ENCODE data around the gene RPP14.

RPP14 gene

DNA sequence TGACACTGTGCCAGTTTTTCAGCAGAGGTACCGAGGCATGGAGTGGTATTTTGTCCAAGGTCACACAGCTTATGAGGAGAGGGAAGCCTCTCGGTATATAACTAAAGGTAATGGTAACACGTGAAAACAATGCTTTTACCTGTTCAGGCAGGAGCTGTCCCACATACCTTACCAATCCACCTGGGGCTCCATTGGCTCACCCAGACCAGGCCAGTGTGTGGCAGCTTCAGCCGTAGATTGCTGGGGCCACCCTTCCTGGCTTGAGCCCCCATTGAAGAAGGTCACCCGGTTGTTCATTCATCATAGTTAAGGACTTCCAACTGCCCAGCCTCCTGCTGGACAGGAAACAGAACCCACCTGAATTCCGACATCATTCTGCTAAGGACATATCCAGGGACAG is 9.2 kb upstream of the RPP14 start:
- H3K27ac ChIP-seq: no peak overlapping the region
- TF ChIP-seq, protein P1, sequence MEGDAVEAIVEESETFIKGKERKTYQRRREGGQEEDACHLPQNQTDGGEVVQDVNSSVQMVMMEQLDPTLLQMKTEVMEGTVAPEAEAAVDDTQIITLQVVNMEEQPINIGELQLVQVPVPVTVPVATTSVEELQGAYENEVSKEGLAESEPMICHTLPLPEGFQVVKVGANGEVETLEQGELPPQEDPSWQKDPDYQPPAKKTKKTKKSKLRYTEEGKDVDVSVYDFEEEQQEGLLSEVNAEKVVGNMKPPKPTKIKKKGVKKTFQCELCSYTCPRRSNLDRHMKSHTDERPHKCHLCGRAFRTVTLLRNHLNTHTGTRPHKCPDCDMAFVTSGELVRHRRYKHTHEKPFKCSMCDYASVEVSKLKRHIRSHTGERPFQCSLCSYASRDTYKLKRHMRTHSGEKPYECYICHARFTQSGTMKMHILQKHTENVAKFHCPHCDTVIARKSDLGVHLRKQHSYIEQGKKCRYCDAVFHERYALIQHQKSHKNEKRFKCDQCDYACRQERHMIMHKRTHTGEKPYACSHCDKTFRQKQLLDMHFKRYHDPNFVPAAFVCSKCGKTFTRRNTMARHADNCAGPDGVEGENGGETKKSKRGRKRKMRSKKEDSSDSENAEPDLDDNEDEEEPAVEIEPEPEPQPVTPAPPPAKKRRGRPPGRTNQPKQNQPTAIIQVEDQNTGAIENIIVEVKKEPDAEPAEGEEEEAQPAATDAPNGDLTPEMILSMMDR (conservative IDR thresholded peaks at IDR 0.05): no peak

DNA sequence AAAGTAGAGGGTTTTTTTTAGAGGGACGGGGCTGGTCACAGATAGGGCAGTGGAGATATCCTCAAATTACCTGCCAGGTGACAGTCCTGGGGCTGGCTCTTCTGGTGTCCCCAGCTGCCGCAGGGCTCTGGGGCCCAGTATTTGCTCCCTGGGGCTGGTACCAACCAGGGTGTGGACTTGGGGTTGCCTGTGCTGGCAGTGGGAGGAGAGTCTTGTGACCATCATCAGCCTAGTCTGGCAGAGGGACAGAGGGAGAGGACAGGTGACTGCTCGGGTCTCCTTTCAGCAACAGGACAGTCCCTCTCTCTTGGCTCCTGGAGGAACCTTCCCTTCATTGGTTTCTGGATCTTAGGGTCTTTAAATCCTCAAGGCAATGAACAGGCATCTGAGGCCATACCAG is 7.9 kb upstream of the RPP14 start:
- TF ChIP-seq, protein P1 (conservative IDR thresholded peaks at IDR 0.05): no peak
- H3K27ac ChIP-seq: no peak overlapping the region

DNA sequence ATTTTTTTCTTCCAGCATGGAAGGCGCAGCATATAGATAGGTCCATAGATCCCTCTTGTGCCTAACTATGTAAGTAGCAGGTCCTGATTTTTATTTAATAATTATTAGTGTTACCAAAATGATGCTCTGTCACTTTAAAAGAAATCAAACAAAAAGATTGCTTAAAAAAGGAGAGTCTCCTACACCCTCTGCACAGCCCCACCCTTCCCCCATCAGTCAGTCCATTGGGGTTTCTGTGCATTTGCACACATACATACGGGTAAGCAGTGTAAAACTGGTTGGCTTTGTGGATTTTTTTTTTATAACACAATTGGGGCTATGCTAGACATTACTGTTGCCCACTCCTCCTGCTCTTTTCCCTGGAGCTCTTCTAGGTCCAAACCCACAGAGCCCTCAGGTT is 7.0 kb upstream of the RPP14 start:
- TF ChIP-seq, protein P1 (conservative IDR thresholded peaks at IDR 0.05): no peak
- H3K27ac ChIP-seq: no peak overlapping the region

DNA sequence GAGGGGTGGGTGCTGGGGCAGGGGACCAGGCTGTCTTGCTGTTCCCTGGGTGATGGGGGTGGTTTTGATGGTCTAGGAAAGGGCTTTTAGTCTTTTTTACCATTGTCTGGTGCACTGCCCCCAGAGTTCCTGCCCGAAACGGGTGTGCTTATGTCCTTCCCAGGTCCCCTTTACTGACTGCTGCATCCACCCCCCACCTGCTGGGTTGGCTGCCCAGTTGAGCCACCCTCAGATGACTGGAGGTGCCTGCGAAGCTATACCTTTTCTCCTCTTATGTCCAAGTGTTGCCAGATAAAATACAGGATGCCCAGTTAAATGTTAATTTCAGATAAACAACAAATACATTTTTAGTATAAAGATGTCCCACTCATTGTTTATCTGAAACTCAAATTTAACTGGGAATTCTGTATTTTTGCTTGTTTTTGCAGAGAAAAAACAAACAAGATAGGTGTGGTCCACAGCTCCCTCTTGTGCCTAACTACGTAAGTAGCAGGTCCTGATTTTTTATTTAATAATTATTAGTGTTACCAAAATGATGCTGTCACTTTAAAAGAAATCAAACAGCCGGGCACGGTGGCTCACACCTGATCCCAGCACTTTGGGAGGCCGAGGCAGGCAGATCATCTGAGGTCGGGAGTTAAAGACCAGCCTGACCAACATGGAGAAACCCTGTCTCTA is 6.1 kb upstream of the RPP14 start:
- TF ChIP-seq, protein P1 (conservative IDR thresholded peaks at IDR 0.05): peak; percentile 84
- H3K27ac ChIP-seq: no peak overlapping the region; the same call in 1 of the 2 replicates

DNA sequence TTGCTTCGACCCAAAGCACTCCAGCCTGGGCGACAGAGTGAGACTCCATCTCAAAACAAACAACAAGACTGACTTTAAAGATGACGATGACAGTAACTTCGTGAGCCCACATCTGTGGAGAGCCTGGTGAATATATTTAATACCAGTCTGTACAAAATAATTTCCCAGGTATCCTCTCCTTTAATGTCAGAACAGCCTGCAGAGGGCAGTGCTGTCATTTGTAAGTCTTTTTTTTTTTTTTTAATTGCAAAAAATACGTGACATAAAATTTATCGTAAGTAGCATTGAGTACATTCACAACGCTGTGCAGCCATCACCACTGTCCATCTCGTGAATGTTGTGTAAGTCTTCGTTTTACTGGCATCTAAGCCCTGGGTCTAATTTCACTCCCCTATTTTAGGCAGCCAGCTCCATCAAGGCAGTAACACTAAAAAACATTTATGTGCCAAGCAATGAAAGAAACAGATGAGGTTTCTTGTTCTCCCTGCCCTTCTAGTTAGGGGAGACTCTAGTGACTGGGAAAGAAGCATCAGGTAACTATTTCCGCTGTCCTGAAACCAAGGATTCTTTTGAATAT is 1.7 kb downstream of the RPP14 start:
- peak overlapping the region; percentile 97 for H3K27ac ChIP-seq

DNA sequence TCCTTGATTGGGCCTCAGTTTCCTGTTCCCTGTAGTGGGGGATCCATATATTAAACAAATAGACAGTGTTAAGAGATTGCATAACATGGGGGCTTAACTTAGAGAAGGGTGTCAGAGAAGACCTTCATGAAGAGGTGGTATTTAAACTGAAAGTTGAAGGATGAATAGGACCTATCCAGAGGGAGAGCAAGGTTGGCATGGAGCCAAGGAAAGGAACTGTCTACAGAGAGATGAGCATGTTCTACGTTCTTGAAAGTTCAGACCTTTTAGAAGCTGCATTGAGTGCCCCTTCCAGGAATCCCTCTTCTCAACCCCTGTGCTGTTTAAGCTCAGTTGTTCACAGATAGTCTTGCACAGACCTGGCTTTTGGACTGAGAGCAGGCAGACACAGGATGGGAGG is 2.7 kb downstream of the RPP14 start:
- TF ChIP-seq, protein P1 (conservative IDR thresholded peaks at IDR 0.05): no peak
- peak overlapping the region; percentile 97; the same call in 1 of the 2 replicates for H3K27ac ChIP-seq

More for the DNA sequence above, 1.7 kb downstream of the RPP14 start:
- TF ChIP-seq, protein P1 (conservative IDR thresholded peaks at IDR 0.05): peak; percentile 78

DNA sequence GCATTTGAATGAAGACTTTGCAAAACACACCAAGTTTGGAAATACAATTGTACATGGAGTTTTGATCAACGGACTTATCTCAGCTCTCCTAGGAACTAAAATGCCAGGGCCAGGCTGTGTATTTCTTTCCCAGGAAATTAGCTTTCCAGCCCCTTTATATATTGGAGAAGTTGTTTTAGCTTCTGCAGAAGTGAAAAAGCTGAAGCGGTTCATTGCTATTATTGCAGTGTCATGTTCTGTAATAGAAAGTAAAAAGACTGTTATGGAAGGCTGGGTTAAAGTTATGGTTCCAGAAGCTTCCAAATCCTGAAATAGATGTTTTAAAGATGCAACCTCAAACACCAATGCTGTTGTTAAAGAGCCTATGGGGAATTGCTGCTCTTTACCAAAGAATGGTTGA is 11.8 kb downstream of the RPP14 start:
- TF ChIP-seq, protein P1 (conservative IDR thresholded peaks at IDR 0.05): no peak
- H3K27ac ChIP-seq: no peak overlapping the region

All from VCaP (cell line).